GM10248 (cell line): ENCODE results near the gene NKD1.

ENCODE experiments used
- CTCF ChIA-PET: fragments of 300-600 bp; sonication (Branson Sonifier 250); formaldehyde crosslinking; extraction: SDS; loops from one replicate; lab custom pipeline; 2021; ENCODE audit warnings: antibody characterized with exemption; lab: Yijun Ruan, JAX
- POLR2A ChIA-PET: fragments of 350-650 bp; sonication (Branson Sonifier 250); formaldehyde crosslinking; extraction: SDS; loops from one replicate; lab custom pipeline; 2020; ENCODE audit warnings: antibody characterized with exemption; lab: Yijun Ruan, JAX
- DNase-seq: peaks from one replicate; pipeline ENCODE4 v3.0.0; 2012; ENCODE audit errors: extremely low spot score
- TF ChIP-seq, protein P1 (sequence below): IDR thresholded peaks from 2 replicates; pipeline ENCODE4 v1.5.1; 2012; ENCODE audit warnings: mild to moderate bottlenecking, low read depth; ENCODE audit errors: extremely low read depth, missing control alignments, control extremely low read depth

The NKD1 gene

DNA sequence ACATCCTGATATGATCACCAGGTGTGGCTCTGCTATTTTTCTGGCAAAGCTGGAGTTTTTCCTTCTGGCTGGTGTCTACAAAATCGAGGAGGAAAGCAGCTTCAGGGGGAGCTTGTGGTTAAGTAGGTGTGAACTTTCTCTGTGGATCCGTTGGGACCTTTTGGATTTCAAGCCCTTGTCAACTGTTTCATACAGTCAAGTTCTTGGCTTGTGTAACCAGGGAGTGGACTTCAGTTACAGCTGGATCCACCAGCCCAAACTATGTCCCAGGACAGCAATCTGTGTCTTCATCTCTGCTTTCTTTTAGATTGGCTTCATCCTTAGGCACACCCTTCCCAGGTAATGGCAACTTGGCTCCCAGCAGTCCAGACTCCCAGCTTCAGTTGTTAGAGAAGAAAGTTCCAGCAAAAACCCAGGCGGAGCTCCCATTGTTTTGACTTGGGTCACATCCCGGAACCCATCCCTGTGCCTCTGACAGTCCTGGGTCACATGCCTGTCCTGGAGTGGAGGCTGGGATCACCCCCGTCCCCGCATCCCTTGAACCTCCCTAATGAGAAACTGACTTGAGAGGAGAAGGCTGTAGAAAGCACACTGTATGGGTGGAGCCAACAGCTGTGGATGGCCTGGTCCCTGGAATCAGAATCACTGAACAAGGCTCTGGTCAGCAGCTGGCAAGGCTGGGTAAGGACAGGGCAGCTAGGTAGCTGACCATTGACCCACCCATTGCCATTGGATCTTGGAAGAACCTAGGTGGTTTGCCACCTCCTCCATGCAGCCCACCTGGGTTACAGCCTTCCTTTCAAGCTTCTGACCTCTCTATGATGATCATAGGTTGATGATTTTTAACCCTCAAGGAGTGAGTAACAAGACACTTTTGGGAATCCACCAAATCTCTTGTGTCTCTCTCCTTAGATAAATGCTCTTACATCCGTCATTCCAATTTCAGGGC, 18.1 kb downstream of the NKD1 start:
- no peak for DNase-seq
- ChIA-PET POLR2A (no interaction called here), CTCF (interaction anchor here (1.2 to 1.7 kb wide), 3 partner anchors 13 to 240 kb away, joined by 4 read pairs; no protein-coding TSS in a partner anchor)
- TF ChIP-seq, protein P1, sequence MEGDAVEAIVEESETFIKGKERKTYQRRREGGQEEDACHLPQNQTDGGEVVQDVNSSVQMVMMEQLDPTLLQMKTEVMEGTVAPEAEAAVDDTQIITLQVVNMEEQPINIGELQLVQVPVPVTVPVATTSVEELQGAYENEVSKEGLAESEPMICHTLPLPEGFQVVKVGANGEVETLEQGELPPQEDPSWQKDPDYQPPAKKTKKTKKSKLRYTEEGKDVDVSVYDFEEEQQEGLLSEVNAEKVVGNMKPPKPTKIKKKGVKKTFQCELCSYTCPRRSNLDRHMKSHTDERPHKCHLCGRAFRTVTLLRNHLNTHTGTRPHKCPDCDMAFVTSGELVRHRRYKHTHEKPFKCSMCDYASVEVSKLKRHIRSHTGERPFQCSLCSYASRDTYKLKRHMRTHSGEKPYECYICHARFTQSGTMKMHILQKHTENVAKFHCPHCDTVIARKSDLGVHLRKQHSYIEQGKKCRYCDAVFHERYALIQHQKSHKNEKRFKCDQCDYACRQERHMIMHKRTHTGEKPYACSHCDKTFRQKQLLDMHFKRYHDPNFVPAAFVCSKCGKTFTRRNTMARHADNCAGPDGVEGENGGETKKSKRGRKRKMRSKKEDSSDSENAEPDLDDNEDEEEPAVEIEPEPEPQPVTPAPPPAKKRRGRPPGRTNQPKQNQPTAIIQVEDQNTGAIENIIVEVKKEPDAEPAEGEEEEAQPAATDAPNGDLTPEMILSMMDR = no peak

DNA sequence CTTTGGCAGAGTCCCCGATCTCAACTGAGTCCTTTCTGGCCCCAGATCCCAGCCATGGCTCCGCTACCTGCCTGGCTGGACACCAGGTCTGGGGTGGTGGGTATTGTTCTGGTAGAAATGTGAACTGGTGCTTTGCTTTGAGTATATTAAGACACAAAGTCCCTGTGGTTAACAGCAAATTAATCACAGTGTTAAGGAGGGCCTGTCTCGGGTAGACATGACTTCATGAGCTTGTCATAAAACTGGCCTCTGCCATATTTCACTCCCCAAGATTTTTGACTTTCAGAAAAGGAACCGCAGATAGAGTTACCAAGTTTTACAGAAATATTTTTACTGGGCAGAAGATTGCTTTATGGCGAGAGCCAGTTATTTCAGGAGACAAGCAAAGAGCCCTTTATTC, 19.5 kb downstream of the NKD1 start:
- TF ChIP-seq, protein P1 = no peak
- POLR2A ChIA-PET = no interaction called here
- CTCF ChIA-PET = interaction anchor here (1.3 to 1.8 kb wide), 3 partner anchors 15 to 706 kb away, joined by 3 to 6 read pairs (median 4); no protein-coding TSS in a partner anchor
- no peak for DNase-seq

DNA sequence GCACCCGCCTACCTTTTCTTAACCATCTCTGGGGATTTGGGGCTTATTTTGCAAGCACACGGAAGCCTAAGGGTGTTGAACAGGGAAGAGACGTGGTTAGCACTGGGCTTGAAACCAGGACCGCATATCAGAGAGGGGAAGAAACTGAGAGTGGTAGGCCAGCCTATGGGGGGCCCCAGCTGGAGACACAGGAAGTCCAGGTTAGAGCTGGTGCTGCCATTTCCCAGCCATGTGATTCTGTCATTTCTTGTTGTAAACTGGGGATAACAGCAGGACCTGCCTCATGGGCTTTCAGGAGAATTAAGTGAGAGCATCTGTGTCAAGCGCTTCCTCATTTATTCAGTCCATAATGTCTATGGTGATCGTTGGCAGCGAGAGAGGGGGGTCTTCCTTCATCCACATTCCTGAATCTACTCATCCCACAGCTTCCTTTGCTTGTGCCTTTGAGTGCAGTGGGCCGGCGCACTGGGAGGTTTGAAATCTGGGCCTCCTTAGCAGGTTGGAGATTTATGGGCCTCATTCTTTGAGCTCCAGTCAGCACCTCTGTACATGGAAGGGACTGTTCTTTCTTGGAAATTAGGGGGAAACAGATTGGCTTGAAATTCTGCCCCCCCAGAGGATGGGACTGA, 20.1 kb downstream of the NKD1 start:
- ChIA-PET CTCF (interaction anchor here (1.3 to 1.8 kb wide), 2 partner anchors 18 to 707 kb away, joined by 3 to 6 read pairs; no protein-coding TSS in a partner anchor), POLR2A (no interaction called here)
- DNase-seq = peak; percentile 43

DNA sequence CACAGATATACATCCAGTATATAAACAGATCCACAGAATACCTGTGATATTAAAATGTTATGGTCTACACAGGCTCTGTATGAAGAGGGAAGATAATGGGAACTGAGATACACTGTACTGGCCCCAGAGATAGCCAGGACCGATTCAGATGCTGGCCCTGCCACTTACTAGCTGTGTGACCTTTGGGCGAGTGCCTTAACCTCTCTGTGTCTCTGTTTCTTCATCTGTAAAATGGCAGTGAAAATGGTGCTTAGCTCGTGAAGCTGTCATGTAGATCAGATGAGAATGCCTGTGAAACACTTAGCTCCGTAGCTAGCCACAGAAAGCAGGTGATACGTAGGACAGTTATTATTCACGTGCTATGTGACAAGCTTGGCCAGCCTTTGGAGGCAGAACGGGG, 22.2 kb downstream of the NKD1 start:
- POLR2A ChIA-PET = no interaction called here

More for the DNA sequence above, 20.1 kb downstream of the NKD1 start:
- TF ChIP-seq, protein P1 = no peak

DNA sequence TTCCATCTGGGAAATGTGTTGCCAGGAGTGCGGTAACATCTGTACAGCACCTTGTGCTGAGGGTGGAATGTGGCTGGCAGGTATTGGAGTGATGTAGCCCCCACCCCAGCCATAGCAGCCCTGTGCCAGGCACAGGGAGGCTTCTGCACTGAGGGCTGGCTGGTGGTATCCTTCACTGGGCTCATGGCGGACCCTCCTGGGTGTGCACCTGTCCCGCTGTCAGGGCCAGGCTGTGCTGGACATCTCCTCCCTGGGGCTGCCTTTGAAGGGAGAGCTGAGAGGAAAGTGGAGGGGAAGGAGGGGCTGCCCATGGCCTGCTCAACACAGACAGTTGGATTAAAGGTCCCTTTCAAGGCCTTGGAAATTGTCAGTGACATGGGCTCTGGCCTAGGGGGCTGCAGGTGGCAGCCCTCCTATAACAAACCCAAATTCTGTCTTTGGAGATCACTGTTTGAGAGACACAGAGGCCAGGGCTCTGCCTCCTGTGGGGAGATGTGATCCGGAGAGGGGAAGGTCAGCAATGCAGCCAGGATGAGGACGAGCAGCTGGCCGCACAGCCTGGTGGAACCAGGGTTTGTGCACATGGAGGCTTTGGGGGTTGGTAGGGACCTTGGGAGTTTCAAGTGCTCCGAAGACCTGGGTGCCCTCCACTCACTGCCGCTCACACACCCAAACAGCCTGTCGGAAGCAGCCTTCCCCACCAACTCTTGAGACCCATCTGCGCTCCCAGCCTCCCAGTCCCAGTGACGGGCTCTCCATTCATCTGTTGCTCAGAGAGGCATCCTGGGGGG, 22.8 kb downstream of the NKD1 start:
- no peak for DNase-seq
- ChIA-PET CTCF (no interaction called here), POLR2A (no interaction called here)
- TF ChIP-seq, protein P1 = no peak

More for the DNA sequence above, 22.2 kb downstream of the NKD1 start:
- DNase-seq = no peak
- TF ChIP-seq, protein P1 = no peak
- CTCF ChIA-PET = no interaction called here

DNA sequence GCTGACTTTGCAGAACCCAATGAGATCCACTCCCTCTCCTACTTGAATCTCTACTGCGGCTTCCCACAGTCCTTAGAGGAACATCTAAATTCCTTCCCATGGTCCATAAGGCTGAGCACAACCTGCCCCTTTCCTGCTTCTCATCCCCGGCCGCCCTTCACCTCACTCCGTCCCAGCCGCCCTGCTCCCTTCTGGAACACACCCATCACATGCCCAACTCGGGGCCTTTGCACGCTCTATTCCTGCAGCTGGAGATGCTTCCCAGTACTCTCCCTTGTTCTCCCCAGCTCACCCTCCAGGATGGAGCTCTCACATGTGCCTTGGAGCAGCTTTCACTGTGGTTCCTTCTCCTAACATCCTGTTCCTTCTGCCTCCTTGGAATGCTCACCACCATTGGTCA, 23.6 kb downstream of the NKD1 start:
- DNase-seq = no peak
- CTCF ChIA-PET = interaction anchor here (0.9 kb wide), 1 partner anchor 19 kb away, joined by 4 read pairs; no protein-coding TSS in a partner anchor
- TF ChIP-seq, protein P1 = no peak
- POLR2A ChIA-PET = no interaction called here
